KG1 (cell line): Measurements from ENCODE around the gene PSMG4.
"Not testable (repeated sequence)": the region's sequence is repeated elsewhere in the genome, so short reads cannot be mapped to it uniquely, and the experiment has no call there.

ENCODE experiments used
- DNase-seq: peaks from one replicate; lab custom pipeline; 2025; lab: John Stamatoyannopoulos, UW

Gene PSMG4

GRCh38 chr6:3230256-3230882 is 28.4 kb upstream of the PSMG4 start:
- DNase-seq, result no peak

GRCh38 chr6:3230900-3231246 is 27.9 kb upstream of the PSMG4 start:
- DNase-seq, result no peak

GRCh38 chr6:3231247-3232016 is 27.3 kb upstream of the PSMG4 start:
- DNase-seq, result no peak

GRCh38 chr6:3232017-3232945 is 26.5 kb upstream of the PSMG4 start:
- DNase-seq, result no peak

- DNase-seq, result no peak
Observed at GRCh38 chr6:3233321-3233720, 25.4 kb upstream of the PSMG4 start.

GRCh38 chr6:3233904-3234303 is 24.8 kb upstream of the PSMG4 start:
- DNase-seq, result no peak

GRCh38 chr6:3235486-3235885 is 23.3 kb upstream of the PSMG4 start:
- DNase-seq, result no peak

- no peak for DNase-seq
Observed at GRCh38 chr6:3236005-3236404, 22.7 kb upstream of the PSMG4 start.

- DNase-seq, result no peak
Observed at GRCh38 chr6:3237761-3238662, 20.7 kb upstream of the PSMG4 start.

GRCh38 chr6:3239110-3239830 is 19.5 kb upstream of the PSMG4 start:
- no peak for DNase-seq

- DNase-seq, result no peak
Observed at GRCh38 chr6:3240595-3240994, 18.2 kb upstream of the PSMG4 start.

- DNase-seq, result not testable (repeated sequence)
Observed at GRCh38 chr6:3241745-3242144, 17.0 kb upstream of the PSMG4 start.

GRCh38 chr6:3242768-3243167 is 16.0 kb upstream of the PSMG4 start:
- DNase-seq, result no peak

GRCh38 chr6:3244003-3244831 is 14.5 kb upstream of the PSMG4 start:
- no peak for DNase-seq

GRCh38 chr6:3244832-3245161 is 13.9 kb upstream of the PSMG4 start:
- DNase-seq, result not testable (repeated sequence)

- no peak for DNase-seq
Observed at GRCh38 chr6:3245216-3245615, 13.5 kb upstream of the PSMG4 start.

GRCh38 chr6:3247255-3248146 is 11.2 kb upstream of the PSMG4 start:
- no peak for DNase-seq

GRCh38 chr6:3249821-3250220 is 8.9 kb upstream of the PSMG4 start:
- DNase-seq, result no peak

- DNase-seq, result no peak
Observed at GRCh38 chr6:3250231-3250675, 8.5 kb upstream of the PSMG4 start.
